ENCODE results near the gene KPNA2. TPM values are rescaled to one million over a fixed set of nuclear protein-coding genes. Genes with fewer than 3 reads are reported as not detected.
"Not testable (repeated sequence)": the region's sequence is repeated elsewhere in the genome, so short reads cannot be mapped to it uniquely, and the experiment has no call there.

KPNA2 gene
- total RNA-seq, 2 donors from 2014 or later, result 248 to 310 TPM

DNA sequence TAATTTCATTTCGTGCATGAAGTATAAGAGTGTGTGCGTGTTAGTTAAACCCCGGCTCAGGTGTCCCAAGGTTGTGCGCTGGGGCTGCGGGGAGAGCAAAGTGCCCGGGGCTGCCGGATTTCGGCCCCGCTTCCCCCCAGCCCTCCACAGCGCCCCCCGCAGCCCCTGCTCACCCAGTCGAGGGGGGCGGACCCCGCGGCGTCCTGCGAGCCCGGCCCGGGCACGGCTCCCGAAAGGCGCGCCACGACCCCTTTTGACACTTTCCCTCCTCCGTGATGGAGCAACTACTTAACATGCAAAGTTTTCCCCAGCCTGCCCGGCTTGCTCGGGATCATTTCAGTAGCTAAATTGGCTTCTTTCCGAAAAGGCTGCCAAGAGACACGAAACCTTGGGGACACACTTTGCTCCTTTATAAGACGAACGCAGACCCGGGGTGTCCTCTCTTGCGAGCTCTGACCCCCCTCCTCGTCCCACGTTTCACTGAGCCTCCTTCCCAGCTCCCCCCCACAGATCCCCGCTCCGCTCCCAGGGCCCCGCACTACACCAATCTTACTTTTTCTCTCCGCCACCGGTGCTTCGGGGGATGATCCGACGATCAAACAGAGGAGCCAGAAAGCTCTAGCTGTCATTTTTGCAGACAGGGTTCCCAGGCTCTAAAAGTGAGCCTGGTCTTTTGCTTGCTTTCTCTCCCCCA is 39.8 kb upstream of the KPNA2 start:
- peaks cover 27% of the 10 kb centered on the region for H3K4me1 Mint-ChIP-seq
- H3K27ac ChIP-seq (ENCODE audit: low read depth, low read length), result no peak overlapping the region
- H3K4me1 ChIP-seq (ENCODE audit: control insufficient read depth, insufficient read depth, low read length), result peaks cover 4% of the 10 kb centered on the region
- TF ChIP-seq CTCF (conservative IDR thresholded peaks at IDR 0.05), result no peak
- H3K4me3 ChIP-seq (ENCODE audit: low read length), result peak overlapping the region; percentile 76
- H3K27ac Mint-ChIP-seq, result peak overlapping the region; percentile 56
- no peaks in the 10 kb centered on the region for H3K9me3 ChIP-seq (ENCODE audit: control insufficient read depth, low read length)
- H3K27me3 Mint-ChIP-seq (ENCODE audit: insufficient read depth), result peaks cover 34% of the 10 kb centered on the region
- 2% methylated on average over 10 to 43 of the region's 43 CpGs for WGBS, 2 experiments (ENCODE audit: insufficient coverage in 1 of 2, insufficient read length in 1 of 2)
- no peaks in the 10 kb centered on the region for H3K36me3 ChIP-seq (ENCODE audit: control insufficient read depth, insufficient read depth, low read length)
- no peak overlapping the region for H3K9ac ChIP-seq (ENCODE audit: extremely low read depth, low read length, poor library complexity, severe bottlenecking)
- H3K4me3 Mint-ChIP-seq, result peak overlapping the region; percentile 88
- peaks cover 2% of the 10 kb centered on the region for H3K36me3 Mint-ChIP-seq (ENCODE audit: low read depth)
- H3K27me3 ChIP-seq (ENCODE audit: control insufficient read depth, insufficient read depth, low read length, poor library complexity, severe bottlenecking), result peaks cover 25% of the 10 kb centered on the region
- DNase-seq, result peak; percentile 85
- H3K9me3 Mint-ChIP-seq, result no peaks in the 10 kb centered on the region

DNA sequence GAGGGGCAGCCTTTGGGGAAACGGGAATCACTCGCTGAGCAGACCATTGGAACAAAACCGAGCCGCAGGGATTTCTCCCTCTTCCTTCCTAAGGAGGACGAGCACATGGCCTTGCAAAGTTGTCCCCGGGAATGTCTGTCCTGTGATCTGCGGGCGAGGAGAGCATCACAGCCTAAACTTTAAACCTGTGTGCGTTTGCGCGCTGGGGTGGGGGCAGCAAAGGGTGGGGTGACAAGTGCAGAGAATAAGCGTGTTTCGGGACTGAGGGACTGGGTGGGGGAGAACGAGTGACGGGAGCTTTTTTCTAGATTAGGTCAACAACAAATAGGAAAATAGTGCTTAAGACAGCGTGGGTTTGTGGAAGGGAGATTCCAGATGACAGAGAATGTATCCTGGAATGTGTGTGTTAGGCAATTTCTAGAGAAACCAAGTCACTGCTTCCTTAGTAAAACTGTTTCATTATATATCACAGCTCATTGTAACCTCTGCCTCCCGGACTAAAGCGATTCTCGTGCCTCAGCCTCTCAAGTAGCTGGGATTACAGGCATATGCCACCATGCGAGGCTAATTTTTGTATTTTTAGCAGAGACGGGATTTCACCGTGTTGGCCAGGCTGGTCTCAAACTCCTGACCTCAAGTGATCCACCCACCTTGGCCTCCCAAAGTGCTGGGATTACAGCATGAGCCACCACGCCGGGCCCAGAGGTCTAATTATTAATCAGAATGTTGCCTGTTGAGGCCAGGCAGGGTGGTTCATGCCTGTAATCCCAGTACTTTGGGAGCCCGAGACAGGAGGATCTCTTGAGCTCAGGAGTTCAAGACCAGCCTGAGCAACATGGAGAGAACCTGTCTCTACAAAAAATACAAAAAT is 39.0 kb upstream of the KPNA2 start, which contains the start of gene C17orf58:
Gene C17orf58, minus strand, starts transcription at position 169 of the 871 bp plus-strand sequence. CDS start 271 bp downstream, outside the sequence.
- Mint-ChIP-seq H3K27me3 (ENCODE audit: insufficient read depth) (peaks cover 34% of the 10 kb centered on the region), H3K4me3 (peak within 1 kb of the TSS; percentile 88), H3K4me1 (peaks cover 23% of the 10 kb centered on the region), H3K27ac (peak within 1 kb of the TSS; percentile 60)
- H3K27ac ChIP-seq (ENCODE audit: low read depth, low read length); H3K4me1 ChIP-seq (ENCODE audit: control insufficient read depth, insufficient read depth, low read length); H3K9ac ChIP-seq (ENCODE audit: extremely low read depth, low read length, poor library complexity, severe bottlenecking); H3K9me3 Mint-ChIP-seq; H3K9me3 ChIP-seq (ENCODE audit: control insufficient read depth, low read length); H3K36me3 ChIP-seq (ENCODE audit: control insufficient read depth, insufficient read depth, low read length); H3K36me3 Mint-ChIP-seq (ENCODE audit: low read depth): not testable (repeated sequence)
- WGBS, 2 experiments (ENCODE audit: insufficient coverage in 1 of 2, insufficient read length in 1 of 2), result 43 to 76% methylated on average over 11 to 25 of the region's 25 CpGs
- Histone ChIP-seq H3K4me3 (ENCODE audit: low read length) (peak within 1 kb of the TSS; percentile 76), H3K27me3 (ENCODE audit: control insufficient read depth, insufficient read depth, low read length, poor library complexity, severe bottlenecking) (peaks cover 25% of the 10 kb centered on the region)
- DNase-seq, result peak; percentile 80

DNA sequence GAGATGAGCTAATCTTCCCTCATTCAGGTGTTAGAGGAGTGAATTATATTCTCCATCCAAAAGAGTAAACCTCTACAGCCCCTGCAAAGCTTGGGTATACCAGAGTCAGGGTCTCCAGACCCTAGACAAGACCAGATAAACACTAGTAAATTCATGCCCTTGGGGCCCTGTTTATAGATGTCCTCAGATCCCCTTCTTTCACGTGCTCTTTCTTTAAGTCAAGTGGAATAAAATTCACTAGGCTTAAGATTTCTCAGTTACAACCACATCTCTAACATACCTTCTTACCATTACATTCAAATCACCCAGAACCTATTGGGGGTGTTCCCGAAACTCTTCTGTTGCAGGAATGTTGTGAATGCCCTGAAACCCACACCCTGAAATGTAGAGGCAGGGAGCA is 37.1 kb upstream of the KPNA2 start:
- Mint-ChIP-seq H3K4me1 (peaks cover 15% of the 10 kb centered on the region), H3K27ac (no peak overlapping the region), H3K27me3 (ENCODE audit: insufficient read depth) (peaks cover 34% of the 10 kb centered on the region), H3K36me3 (ENCODE audit: low read depth) (no peaks in the 10 kb centered on the region), H3K4me3 (no peak overlapping the region), H3K9me3 (peaks cover 1% of the 10 kb centered on the region)
- no peak for TF ChIP-seq CTCF (conservative IDR thresholded peaks at IDR 0.05)
- Histone ChIP-seq H3K4me1 (ENCODE audit: control insufficient read depth, insufficient read depth, low read length) (peaks cover 4% of the 10 kb centered on the region), H3K27ac (ENCODE audit: low read depth, low read length) (no peak overlapping the region), H3K9ac (ENCODE audit: extremely low read depth, low read length, poor library complexity, severe bottlenecking) (no peak overlapping the region), H3K36me3 (ENCODE audit: control insufficient read depth, insufficient read depth, low read length) (no peaks in the 10 kb centered on the region), H3K4me3 (ENCODE audit: low read length) (no peak overlapping the region), H3K9me3 (ENCODE audit: control insufficient read depth, low read length) (no peaks in the 10 kb centered on the region), H3K27me3 (ENCODE audit: control insufficient read depth, insufficient read depth, low read length, poor library complexity, severe bottlenecking) (peaks cover 25% of the 10 kb centered on the region)
- 87 to 92% methylated on average over 1 to 2 of the region's 2 CpGs for WGBS, 2 experiments (ENCODE audit: insufficient coverage in 1 of 2, insufficient read length in 1 of 2)
- DNase-seq, result no peak
